OCI-LY7 (cell line): Measurements from ENCODE around the gene CHN2. TPM values are rescaled to one million over a fixed set of nuclear protein-coding genes. Genes with fewer than 3 reads are reported as not detected.

Experiments
- BruUV-seq: library from RNA; stranded (reverse); fragments of 400-500 nt; replicated peaks from 2 replicates; lab custom pipeline; 2021; lab: Mats Ljungman, UMichigan
- CTCF ChIA-PET: fragments of 300-600 bp; sonication (Branson Sonifier 250); formaldehyde crosslinking; loops from one replicate; lab custom pipeline; 2022; ENCODE audit warnings: antibody characterized with exemption; ENCODE audit not compliant: unreplicated experiment; lab: Charles Lee
- POLR2A ChIA-PET: fragments of 300-600 bp; sonication (Branson Sonifier 250); formaldehyde crosslinking; loops from one replicate; lab custom pipeline; 2022; ENCODE audit warnings: antibody characterized with exemption; lab: Charles Lee
- DNase-seq: peaks from one replicate; pipeline ENCODE4 v3.0.0-alpha.2; 2015; ENCODE audit warnings: low spot score
- H2AFZ ChIP-seq: fragments of 200-600 bp; sonication (generic), shearing (Covaris generic); 2 replicates; pipeline ENCODE4 v1.6.1; 2014; ENCODE audit warnings: mild to moderate bottlenecking, antibody characterized with exemption, low read length, moderate library complexity
- H3K27ac ChIP-seq: fragments of 200-600 bp; sonication (generic); 2 replicates; pipeline ENCODE4 v1.5.1; 2014; ENCODE audit warnings: mixed run types, low read depth, mild to moderate bottlenecking, moderate library complexity, low read length, inconsistent platforms; ENCODE audit not compliant: poor library complexity, severe bottlenecking
- H3K36me3 ChIP-seq: fragments of 200-600 bp; sonication (generic); 2 replicates; pipeline ENCODE4 v1.6.1; 2014; ENCODE audit warnings: mild to moderate bottlenecking, antibody characterized with exemption, low read length, moderate library complexity, mixed read lengths; ENCODE audit not compliant: insufficient read depth
- H3K4me1 ChIP-seq: fragments of 200-600 bp; sonication (generic); 2 replicates; pipeline ENCODE4 v1.5.1; 2014; ENCODE audit warnings: mild to moderate bottlenecking, low read length; ENCODE audit not compliant: insufficient read depth, poor library complexity, severe bottlenecking
- H3K4me2 ChIP-seq: fragments of 200-600 bp; sonication (generic); 2 replicates; pipeline ENCODE4 v1.6.1; 2014; ENCODE audit warnings: mild to moderate bottlenecking, low read length
- H3K4me3 ChIP-seq: fragments of 200-600 bp; sonication (generic); 2 replicates; pipeline ENCODE4 v1.5.1; 2014; ENCODE audit warnings: mild to moderate bottlenecking, low read depth, low read length; ENCODE audit not compliant: poor library complexity, severe bottlenecking
- H3K79me2 ChIP-seq: fragments of 200-600 bp; sonication (generic); 2 replicates; pipeline ENCODE4 v1.6.1; 2016; ENCODE audit warnings: low read depth, mild to moderate bottlenecking, low read length, moderate library complexity, mixed read lengths; ENCODE audit not compliant: insufficient read depth
- H3K9me2 ChIP-seq: fragments of 200-600 bp; sonication (generic); 2 replicates; pipeline ENCODE4 v1.6.1; 2016; ENCODE audit warnings: mild to moderate bottlenecking, low read length, mixed read lengths; ENCODE audit not compliant: insufficient read depth
- H3K9me3 ChIP-seq: fragments of 200-600 bp; sonication (generic); 2 replicates; pipeline ENCODE4 v1.6.1; 2014; ENCODE audit warnings: mild to moderate bottlenecking, mixed run types, low read length, mixed read lengths
- H4K20me1 ChIP-seq: fragments of 200-600 bp; sonication (generic); 2 replicates; pipeline ENCODE4 v1.6.1; 2014; ENCODE audit warnings: mild to moderate bottlenecking, antibody characterized with exemption, low read length, moderate library complexity, mixed read lengths; ENCODE audit not compliant: insufficient read depth
- CTCF ChIP-seq: fragments of 200-600 bp; sonication (generic); conservative IDR thresholded peaks from 2 replicates; pipeline ENCODE4 v1.5.1; 2014; ENCODE audit warnings: mild to moderate bottlenecking, antibody characterized with exemption, low read length, moderate library complexity, mixed read lengths
- EZH2phosphoT487 ChIP-seq: fragments of 200-600 bp; sonication (generic); IDR thresholded peaks from 2 replicates; pipeline ENCODE4 v1.6.1; 2018; ENCODE audit warnings: low read depth, borderline replicate concordance, mild to moderate bottlenecking, mixed run types, antibody characterized with exemption, low read length, moderate library complexity, mixed read lengths
- intact Hi-C: fragments of 100-400 bp; cut with micrococcal nuclease; formaldehyde crosslinking; loops from one replicate; pipeline ENCODE4 v1.10.0; 2022; ENCODE audit not compliant: unreplicated experiment
- total RNA-seq, 2 experiments: library from RNA; depleted of rRNA in 1 of 2; stranded (reverse); fragments of >200 nt in 1 of 2; shearing (Covaris generic) in 1 of 2; gene quantifications; 2 replicates each; pipeline ENCODE4 v1.2.3, GENCODE V29; 2014 to 2022

Gene CHN2
- total RNA-seq, 2 experiments from 2014 or later = not detected

- Histone ChIP-seq H2AFZ (no peak overlapping the region), H3K36me3 (no peaks in the 10 kb centered on the region), H3K9me2 (no peaks in the 10 kb centered on the region), H3K9me3 (no peaks in the 10 kb centered on the region), H3K79me2 (no peaks in the 10 kb centered on the region), H3K27ac (no peak overlapping the region), H3K4me1 (no peaks in the 10 kb centered on the region), H3K4me2 (no peak overlapping the region), H3K4me3 (no peak overlapping the region), H4K20me1 (no peaks in the 10 kb centered on the region)
- ChIA-PET CTCF (no interaction called here), POLR2A (no interaction called here)
- BruUV-seq = no TSS peak
- intact Hi-C loops = no loop called here
- TF ChIP-seq CTCF (no peak), EZH2phosphoT487 (no peak)
- DNase-seq = no peak
These were observed 316.8 kb downstream of the CHN2 start for GRCh38 chr7:29511337-29511736.

- ChIA-PET POLR2A (no interaction called here), CTCF (no interaction called here)
- BruUV-seq = no TSS peak
- no peaks in the 10 kb centered on the region for H4K20me1 ChIP-seq
- no peak overlapping the region for H2AFZ ChIP-seq
- H3K79me2 ChIP-seq = no peaks in the 10 kb centered on the region
- no peak overlapping the region for H3K4me3 ChIP-seq
- no peaks in the 10 kb centered on the region for H3K9me3 ChIP-seq
- no peaks in the 10 kb centered on the region for H3K4me1 ChIP-seq
- H3K27ac ChIP-seq = no peak overlapping the region
- H3K36me3 ChIP-seq = no peaks in the 10 kb centered on the region
- intact Hi-C loops = no loop called here
- no peak for TF ChIP-seq EZH2phosphoT487
- TF ChIP-seq CTCF = no peak
- H3K9me2 ChIP-seq = no peaks in the 10 kb centered on the region
- H3K4me2 ChIP-seq = no peak overlapping the region
- DNase-seq = no peak
These were observed 317.3 kb downstream of the CHN2 start for GRCh38 chr7:29511851-29512250.

GRCh38 chr7:29516491-29516890 lies 321.9 kb downstream of the CHN2 start:
- no peak for DNase-seq
- ChIA-PET CTCF (no interaction called here), POLR2A (no interaction called here)
- intact Hi-C loops = no loop called here
- Histone ChIP-seq H3K9me2 (no peaks in the 10 kb centered on the region), H3K36me3 (no peaks in the 10 kb centered on the region), H3K4me3 (no peak overlapping the region), H3K27ac (no peak overlapping the region), H2AFZ (no peak overlapping the region), H3K79me2 (no peaks in the 10 kb centered on the region), H3K4me1 (no peaks in the 10 kb centered on the region), H4K20me1 (no peaks in the 10 kb centered on the region), H3K4me2 (no peak overlapping the region), H3K9me3 (no peaks in the 10 kb centered on the region)
- no peak for TF ChIP-seq CTCF
- TF ChIP-seq EZH2phosphoT487 = no peak
- no TSS peak for BruUV-seq
